SKM-1 treated with dmso at 0.1 percent for 144 hours (cell line): ENCODE results near the gene HORMAD1.
"Not testable (repeated sequence)": the region's sequence is repeated elsewhere in the genome, so short reads cannot be mapped to it uniquely, and the experiment has no call there.

Experiments used
- DNase-seq: peaks from one replicate; lab custom pipeline; 2025; ENCODE audit not compliant: unreplicated experiment; lab: John Stamatoyannopoulos, UW

The HORMAD1 gene

DNA sequence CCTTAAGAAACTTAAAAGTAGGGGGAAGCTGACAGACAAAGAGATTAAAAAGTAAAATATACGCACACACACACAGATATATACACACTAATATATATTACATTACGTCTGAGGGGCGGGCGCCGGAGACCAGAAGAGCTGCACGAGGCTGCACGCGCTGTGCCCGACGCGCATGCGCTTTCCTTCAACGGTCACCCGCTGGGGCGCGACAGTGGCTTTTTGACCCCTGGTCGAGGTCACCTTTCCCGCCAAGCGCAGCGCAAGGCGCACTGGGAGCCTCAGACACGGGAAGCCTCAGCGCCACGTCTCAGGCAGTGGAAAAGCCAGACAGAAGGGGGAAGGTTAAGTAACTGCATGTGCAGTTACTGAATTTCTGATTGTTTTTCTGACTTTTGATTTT, at the start of gene HORMAD1:
HORMAD1 (minus strand) TSS at position 193 of the 400 bp plus-strand sequence. CDS start 1,390 bp downstream, outside the sequence.
- DNase-seq: no peak

DNA sequence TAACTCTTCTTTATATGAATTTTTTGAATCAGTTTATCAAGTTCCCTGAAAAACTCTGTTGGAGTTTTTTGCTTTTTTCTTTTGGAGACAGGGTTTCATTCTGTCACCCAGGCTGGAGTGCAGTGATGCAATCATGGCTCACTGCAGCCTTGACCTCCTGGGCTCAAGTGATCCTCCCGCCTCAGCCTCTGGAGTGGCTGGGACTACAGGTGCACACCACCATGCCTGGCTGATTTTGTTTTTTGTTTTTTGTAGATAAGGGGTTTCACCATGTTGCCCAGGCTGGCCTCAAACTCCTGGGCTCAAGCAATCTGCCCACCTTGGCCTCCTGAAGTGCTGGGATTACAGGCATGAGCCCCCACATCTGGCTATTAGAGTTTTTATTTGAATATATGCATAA, 47.0 kb upstream of the HORMAD1 start:
- not testable (repeated sequence) for DNase-seq

DNA sequence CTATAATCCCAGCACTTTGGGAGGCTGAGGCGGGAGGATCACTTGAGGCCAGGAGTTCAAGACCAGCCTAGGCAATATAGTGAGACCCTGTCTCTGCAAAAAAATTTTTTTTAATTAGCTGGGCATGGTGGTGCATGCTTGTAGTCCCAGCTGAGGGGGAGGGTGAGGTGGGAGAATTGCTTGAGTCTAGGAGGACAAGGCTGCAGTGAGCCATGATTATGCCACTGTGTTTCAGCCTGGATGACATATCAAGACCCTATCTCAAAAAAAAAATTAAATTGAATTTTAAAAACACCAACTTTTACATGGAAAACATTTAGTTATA, 45.2 kb upstream of the HORMAD1 start:
- not testable (repeated sequence) for DNase-seq

- peak; percentile 97 for DNase-seq
These were observed 44.7 kb upstream of the HORMAD1 start, which contains the start of gene CTSS for GRCh38 chr1:150765296-150765976. Gene CTSS, minus strand, starts transcription at chr1:150765778. Its CDS starts 1,015 bp downstream, at chr1:150764763.

GRCh38 chr1:150764617-150765101, 44.0 kb upstream of the HORMAD1 start:
- no peak for DNase-seq

DNA sequence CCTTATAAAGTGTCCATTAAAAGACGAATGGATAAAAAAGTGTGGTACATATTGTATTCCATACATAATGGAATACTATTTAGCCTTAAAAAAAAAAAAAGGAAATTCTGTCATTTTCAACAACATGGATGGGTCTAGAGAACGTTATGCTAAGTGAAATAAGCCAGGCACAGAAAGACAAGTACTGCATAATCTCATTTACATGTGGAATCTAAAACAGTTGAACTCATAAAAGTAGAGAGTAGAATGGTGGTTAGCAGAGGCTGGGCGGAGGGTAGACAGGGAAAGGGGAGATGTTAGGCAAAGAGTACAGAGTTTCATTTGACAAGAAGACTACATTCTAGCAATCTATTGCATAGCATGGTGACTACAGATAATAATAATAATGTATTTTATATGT, 42.3 kb upstream of the HORMAD1 start:
- DNase-seq: no peak

- no peak for DNase-seq
These were observed 41.9 kb upstream of the HORMAD1 start for GRCh38 chr1:150762552-150762951.

GRCh38 chr1:150761801-150762200, 41.1 kb upstream of the HORMAD1 start:
- DNase-seq: peak; percentile 19

- no peak for DNase-seq
These were observed 39.3 kb upstream of the HORMAD1 start for GRCh38 chr1:150760013-150760412.

GRCh38 chr1:150753416-150753815, 32.7 kb upstream of the HORMAD1 start:
- no peak for DNase-seq

DNA sequence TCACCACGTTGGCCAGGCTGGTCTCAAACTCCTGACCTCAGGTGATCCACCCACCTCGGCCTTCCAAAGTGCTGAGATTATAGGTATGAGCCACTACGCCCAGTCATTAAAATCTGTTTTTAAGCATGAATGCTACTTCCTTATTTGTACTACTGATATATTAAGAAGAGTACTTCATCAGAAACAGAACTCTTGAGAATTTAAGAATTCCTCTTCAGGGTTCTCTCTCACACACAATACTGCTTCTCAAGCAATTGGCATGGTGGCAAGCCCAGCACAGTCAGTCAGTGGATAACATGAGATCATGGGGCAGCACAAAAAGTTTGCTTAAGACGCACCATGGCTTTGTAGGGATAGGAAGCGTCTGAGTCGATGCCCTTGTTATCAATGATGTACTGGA, 30.7 kb upstream of the HORMAD1 start:
- no peak for DNase-seq

DNA sequence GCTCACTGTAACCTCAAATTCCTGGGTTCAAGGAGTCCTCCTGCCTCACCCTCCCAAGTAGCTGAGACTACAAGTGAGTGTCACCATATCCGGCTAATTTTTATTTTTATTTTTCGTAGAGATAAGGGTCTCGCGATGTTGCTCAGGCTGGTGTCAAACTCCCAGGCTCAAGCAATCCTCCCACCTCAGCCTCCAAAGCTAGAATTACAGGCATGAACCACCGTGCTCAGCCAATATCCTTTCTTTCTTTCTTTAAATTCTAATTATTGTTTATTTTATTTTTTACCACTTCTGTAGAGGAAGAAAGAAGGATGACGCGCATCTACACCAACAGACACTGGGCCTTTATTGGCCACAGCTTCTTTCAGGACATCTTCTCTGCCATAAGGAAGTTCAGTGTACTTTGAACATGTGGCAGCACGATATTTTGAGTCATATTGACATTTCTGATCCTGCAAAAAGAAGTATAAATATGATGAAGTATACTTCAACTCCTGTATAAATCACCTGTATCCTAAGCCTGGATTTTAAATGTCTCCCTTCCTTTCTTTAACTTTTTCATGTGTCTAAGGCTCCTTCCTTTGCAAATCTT, 29.1 kb upstream of the HORMAD1 start:
- no peak for DNase-seq

DNA sequence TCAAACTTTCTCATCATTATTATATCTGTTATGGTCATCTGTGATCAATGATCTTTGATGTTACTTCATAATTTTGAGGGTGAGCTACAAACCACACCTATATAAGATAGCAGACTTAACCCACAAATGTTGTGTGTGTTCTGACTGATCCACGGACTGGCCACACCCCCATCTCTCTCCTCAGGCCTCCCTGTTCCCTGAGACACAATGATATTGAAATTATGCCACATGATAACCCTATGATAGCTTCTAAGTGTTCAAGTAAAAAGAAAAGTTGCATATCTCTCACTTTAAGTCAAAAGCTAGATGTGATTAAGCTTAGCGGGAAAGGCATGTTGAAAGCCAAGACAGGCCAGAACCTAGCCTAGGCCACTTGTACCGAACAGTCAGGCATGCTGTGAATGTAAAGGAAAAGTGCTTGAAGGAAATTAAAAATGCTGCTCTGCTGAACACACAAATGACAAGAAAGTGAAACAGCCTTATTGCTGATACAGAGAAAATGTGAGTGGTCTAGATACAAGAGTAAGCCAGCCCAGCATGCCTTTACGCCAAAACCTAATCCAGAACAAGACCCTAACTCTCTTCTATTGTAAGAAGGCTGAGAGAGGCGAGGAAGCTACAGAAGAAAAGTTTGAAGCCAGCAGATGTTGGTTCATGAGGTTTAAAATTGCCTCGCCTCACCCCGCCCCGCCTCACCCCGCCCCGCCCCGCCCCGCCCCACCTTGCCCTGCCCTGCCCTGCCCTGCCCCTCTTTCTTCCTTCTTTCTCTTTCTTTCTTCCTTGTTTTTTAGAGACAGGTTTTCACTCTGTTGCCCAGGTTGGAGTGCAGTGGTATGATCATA, 28.4 kb upstream of the HORMAD1 start:
- no peak for DNase-seq

- DNase-seq: peak; percentile 25
These were observed 9.5 kb upstream of the HORMAD1 start for GRCh38 chr1:150730130-150730721.

DNA sequence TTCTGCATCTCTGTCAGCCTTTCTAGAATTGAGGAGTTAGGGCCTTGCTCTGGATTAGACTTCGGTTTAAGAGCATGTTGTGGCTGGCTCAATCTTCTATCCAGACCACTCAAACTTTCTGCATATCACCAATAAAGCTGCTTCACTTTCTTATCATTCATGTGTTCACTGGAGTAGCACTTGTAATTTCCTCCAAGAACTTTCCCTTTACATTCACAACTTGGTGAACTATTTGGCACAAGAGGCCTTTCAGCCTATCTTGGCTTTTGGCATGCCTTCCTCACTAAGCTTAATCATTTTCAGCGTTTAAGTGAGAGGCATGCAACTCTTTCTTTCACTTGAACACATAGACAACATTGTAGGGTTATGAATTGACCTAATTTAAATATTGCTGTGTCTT, 3.6 kb upstream of the HORMAD1 start:
- no peak for DNase-seq

DNA sequence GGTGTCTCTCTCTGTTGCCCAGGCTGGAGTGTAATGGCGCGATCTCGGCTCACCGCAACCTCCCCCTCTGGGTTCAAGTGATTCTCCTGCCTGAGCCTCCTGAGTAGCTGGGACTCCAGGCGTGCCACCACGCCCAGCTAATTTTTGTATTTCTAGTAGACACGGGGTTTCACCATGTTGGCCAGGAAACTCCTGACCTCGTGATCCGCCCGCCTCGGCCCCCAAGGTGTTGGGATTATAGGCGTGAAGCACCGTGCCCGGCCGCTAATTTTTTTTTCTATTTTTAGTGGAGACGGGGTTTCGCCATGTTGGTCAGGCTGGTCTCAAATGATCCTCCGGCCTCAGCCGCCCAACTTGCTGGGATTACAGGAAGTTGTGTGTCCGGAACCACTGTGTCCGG, 597 bp downstream of the HORMAD1 start:
- no peak for DNase-seq

DNA sequence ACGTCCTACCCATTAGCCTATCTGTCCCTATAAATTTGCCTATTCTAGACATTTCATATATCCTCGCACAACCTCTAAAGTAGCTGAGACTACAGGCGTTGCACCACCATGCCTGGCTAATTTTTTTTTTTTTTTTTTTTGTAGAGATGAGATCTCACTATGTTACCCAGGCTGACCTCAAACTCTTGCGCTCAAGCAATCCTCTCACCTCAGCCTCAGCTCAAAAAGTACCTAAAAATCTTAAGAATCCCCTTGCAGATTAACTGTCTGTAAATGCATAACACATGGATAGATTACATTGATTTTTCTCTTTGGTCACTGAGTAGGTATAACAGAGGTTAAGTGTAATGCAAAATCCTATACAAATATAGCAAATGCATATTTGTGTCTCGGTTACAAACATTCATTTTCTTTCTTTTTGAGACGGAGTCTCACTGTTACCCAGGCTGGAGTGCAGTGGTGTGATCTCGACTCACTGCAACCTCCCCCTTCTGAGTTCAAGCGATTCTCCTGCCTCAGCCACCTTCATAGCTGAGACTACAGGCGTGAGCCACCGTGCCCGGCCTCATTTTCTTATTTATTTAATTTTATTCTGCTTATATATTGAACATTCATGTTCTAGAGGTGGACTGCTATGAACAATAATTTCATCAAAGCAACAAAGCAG, 2.3 kb downstream of the HORMAD1 start:
- DNase-seq: no peak

- not testable (repeated sequence) for DNase-seq
These were observed 11.7 kb downstream of the HORMAD1 start for GRCh38 chr1:150709031-150709430.

- no peak for DNase-seq
These were observed 12.1 kb downstream of the HORMAD1 start for GRCh38 chr1:150708595-150708994.

- no peak for DNase-seq
These were observed 14.6 kb downstream of the HORMAD1 start for GRCh38 chr1:150706091-150706490.

DNA sequence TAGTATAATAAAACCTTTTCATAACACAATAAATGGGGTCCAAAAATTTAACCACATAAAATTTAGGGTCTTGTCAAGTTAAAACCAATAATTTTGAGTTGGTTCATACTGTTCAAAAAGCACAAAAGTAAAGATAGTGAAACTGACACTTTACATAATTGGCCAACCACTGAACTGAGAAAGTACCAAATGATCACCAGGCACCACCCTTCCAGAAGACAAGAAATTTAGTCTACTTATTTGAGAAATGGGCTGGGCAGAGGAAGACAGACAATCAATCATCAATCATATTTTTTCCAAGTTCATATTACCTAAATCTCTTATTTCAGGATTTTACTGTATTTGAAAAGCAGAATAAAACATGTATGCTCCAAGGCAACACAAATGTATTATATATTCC, 17.3 kb downstream of the HORMAD1 start:
- no peak for DNase-seq
